Upper lobe of left lung (tissue), 4 donors: ENCODE measurements around the gene GTF2A1.

Experiments used
- CTCF ChIP-seq, 6 experiments: fragments of 450-650 bp in 4 of 6; fragments of 200-600 bp in 2 of 6; sonication (generic) in 2 of 6; IDR thresholded peaks; one replicate each; pipeline ENCODE4 v1.5.1; 2016 to 2019; ENCODE audit warnings: antibody characterized with exemption in 6 of 6
- POLR2A ChIP-seq, 4 donors: fragments of 450-650 bp; IDR thresholded peaks; one replicate each; pipeline ENCODE4 v1.5.1; 2016 to 2017; ENCODE audit warnings: antibody characterized with exemption in 4 of 4, mild to moderate bottlenecking in 2 of 4

GRCh38 chr14:81264671-81265070 is 43.9 kb upstream of the GTF2A1 start:
- TF ChIP-seq CTCF (IDR thresholded peaks at IDR 0.05), result no peak
- no peak for TF ChIP-seq POLR2A (IDR thresholded peaks at IDR 0.05)
